K562 (cell line): ENCODE measurements around the gene PHF12.

Source experiments
- EP300 ChIP-seq: IDR thresholded peaks from 2 replicates; pipeline ENCODE4 v1.6.1; 2012; ENCODE audit warnings: low read length, improper control_type of control experiment
- GATA2 ChIP-seq: sonication (generic); formaldehyde crosslinking; IDR thresholded peaks from 2 replicates; pipeline ENCODE4 v1.4.0; 2020; ENCODE audit warnings: mild to moderate bottlenecking, missing genetic modification reagents
- NBN ChIP-seq: fragments of 450-650 bp; IDR thresholded peaks from 2 replicates; pipeline ENCODE4 v1.6.1; 2016; ENCODE audit warnings: low read depth, mild to moderate bottlenecking
- NFE2L1 ChIP-seq: fragments of 450-650 bp; IDR thresholded peaks from 2 replicates; pipeline ENCODE4 v1.6.1; 2016; ENCODE audit warnings: missing genetic modification characterization, low read depth, mild to moderate bottlenecking, missing compliant biosample characterization, moderate library complexity, borderline replicate concordance
- NR2C1 ChIP-seq, 2 experiments: fragments of 450-650 bp; IDR thresholded peaks; 2 replicates each; pipeline ENCODE4 v1.6.1; 2017; ENCODE audit warnings: mild to moderate bottlenecking in 2 of 2, antibody characterized with exemption in 1 of 2, inconsistent platforms in 1 of 2, missing compliant biosample characterization in 1 of 2, missing genetic modification characterization in 1 of 2
- SIN3A ChIP-seq, 2 experiments: fragments of 150-350 bp in 1 of 2; IDR thresholded peaks; 2 replicates each; pipeline ENCODE4 v1.6.1; 2011 to 2016; ENCODE audit warnings: borderline replicate concordance in 2 of 2, low read depth in 2 of 2, low read length in 2 of 2, mild to moderate bottlenecking in 2 of 2, moderate library complexity in 2 of 2; ENCODE audit not compliant: control insufficient read depth in 1 of 2
- SOX6 ChIP-seq: fragments of 450-650 bp; IDR thresholded peaks from 2 replicates; pipeline ENCODE4 v1.6.1; 2014; ENCODE audit warnings: mild to moderate bottlenecking
- TF ChIP-seq, protein P1 (sequence below): sonication (generic); formaldehyde crosslinking; IDR thresholded peaks from 2 replicates; pipeline ENCODE4 v1.8.0; 2022; ENCODE audit warnings: mild to moderate bottlenecking, missing genetic modification reagents
- TF ChIP-seq, protein P2 (sequence below): conservative IDR thresholded peaks from 2 replicates; pipeline ENCODE4 v1.6.1; 2011; ENCODE audit warnings: low read depth, mild to moderate bottlenecking, low read length; ENCODE audit not compliant: control insufficient read depth
- TF ChIP-seq, protein P3 (sequence below): IDR thresholded peaks from 2 replicates; pipeline ENCODE4 v1.6.1; 2016; ENCODE audit warnings: missing genetic modification characterization, missing compliant biosample characterization

DNA sequence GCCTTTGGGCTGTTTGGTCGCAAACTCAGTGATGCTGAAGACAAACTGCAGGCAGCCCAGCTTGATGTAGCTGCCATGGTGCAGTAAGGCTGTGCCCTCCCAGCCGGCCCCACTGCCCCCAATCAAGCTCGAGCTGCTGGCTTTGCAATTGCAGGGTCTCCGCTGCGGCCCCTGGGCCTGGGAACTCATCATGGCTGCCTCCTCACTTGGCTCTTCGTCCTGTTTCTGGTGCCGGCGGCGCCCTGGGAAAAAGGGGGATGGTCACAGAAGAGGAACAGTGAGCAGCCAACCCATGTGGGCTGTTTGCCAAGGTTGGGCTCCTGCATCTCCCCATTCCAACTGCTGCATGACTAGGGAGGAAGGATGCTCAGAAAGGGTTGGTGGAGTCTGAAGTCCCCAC is 45.0 kb downstream of the PHF12 start:
- TF ChIP-seq, protein P1, sequence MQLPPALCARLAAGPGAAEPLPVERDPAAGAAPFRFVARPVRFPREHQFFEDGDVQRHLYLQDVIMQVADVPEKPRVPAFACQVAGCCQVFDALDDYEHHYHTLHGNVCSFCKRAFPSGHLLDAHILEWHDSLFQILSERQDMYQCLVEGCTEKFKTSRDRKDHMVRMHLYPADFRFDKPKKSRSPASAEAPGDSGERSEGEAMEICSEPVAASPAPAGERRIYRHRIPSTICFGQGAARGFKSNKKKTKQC (CRISPR knock-in tag) = no peak
- TF ChIP-seq NR2C1 (IDR thresholded peaks at IDR 0.05) (no peak), NR2C1 (tag; IDR thresholded peaks at IDR 0.05) (no peak), NFE2L1 (tag) (no peak), SOX6 (no peak), GATA2 (CRISPR knock-in tag) (no peak), EP300 (no peak), SIN3A (IDR thresholded peaks at IDR 0.05; ENCODE audit: borderline replicate concordance in 2 of 2, control insufficient read depth in 1 of 2, low read depth in 2 of 2, low read length in 2 of 2) (no peak), NBN (no peak)
- TF ChIP-seq, protein P2, sequence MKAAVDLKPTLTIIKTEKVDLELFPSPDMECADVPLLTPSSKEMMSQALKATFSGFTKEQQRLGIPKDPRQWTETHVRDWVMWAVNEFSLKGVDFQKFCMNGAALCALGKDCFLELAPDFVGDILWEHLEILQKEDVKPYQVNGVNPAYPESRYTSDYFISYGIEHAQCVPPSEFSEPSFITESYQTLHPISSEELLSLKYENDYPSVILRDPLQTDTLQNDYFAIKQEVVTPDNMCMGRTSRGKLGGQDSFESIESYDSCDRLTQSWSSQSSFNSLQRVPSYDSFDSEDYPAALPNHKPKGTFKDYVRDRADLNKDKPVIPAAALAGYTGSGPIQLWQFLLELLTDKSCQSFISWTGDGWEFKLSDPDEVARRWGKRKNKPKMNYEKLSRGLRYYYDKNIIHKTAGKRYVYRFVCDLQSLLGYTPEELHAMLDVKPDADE = no peak
- TF ChIP-seq, protein P3, sequence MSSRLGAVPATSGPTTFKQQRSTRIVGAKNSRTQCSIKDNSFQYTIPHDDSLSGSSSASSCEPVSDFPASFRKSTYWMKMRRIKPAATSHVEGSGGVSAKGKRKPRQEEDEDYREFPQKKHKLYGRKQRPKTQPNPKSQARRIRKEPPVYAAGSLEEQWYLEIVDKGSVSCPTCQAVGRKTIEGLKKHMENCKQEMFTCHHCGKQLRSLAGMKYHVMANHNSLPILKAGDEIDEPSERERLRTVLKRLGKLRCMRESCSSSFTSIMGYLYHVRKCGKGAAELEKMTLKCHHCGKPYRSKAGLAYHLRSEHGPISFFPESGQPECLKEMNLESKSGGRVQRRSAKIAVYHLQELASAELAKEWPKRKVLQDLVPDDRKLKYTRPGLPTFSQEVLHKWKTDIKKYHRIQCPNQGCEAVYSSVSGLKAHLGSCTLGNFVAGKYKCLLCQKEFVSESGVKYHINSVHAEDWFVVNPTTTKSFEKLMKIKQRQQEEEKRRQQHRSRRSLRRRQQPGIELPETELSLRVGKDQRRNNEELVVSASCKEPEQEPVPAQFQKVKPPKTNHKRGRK (tag) = no peak
